ENCODE results near the gene SYNGR4.
A peak's percentile ranks its signal among the peaks of the same experiment; 100 is the strongest.

Gene SYNGR4

GRCh38 chr19:48398375-48399235 lies 34.4 kb downstream of the SYNGR4 start:
- peak; percentile 72 for DNase-seq

DNA sequence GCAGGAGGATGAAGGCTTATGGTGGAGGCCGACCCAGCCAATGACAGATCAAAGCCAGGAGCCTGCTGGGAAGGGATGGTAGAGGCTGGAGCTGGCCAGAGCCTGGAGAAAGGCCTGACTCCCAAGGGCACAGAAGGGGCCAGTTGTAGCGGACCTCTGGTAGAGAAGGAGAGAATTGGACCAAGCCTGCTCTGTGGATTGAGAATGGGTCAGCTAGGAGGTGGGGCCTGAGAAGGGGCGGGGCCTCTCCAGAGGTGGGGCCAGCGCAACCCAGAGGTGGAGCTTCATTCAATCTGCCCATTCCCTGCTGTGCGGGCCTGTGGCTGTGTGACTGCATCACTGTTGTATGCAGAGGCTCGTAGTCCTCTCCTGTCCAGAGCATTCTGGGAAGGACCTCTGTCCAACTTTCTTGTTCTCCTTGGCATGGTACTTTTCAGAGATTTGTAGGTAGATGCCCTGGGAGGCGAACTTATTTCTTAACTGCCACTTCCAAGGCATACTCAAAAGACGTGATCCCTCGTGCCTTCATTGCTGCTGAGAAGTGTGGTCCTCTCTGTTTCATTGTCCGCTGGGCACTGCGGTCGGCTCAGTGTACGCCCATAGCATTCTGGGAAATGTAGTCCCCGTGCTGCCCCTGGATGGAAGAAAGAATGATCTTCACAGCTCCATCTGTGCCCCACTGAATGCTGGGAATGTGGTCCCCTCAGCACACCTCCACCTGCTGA lies 36.0 kb downstream of the SYNGR4 start:
- DNase-seq: no peak

- DNase-seq: no peak
Observed at GRCh38 chr19:48401287-48401686, 37.1 kb downstream of the SYNGR4 start.

DNA sequence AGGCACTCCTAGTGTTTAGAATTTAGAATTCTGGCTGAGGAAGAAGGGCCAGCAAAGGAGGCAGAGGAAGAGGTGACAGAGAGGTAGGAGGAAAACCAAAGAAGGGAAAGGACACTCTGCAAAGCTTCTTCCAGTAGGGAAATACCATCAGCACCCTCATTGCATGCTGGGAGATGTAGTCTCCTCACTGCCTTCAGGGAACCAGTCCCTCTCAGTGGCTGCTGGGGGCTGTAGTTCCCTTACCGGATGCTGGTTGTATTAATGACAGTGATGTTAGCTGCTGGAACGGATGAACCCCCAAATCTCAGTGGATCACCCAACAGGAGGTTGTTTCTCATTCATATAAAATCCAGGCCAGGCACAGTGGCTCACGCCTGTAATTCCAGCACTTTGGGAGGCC lies 39.4 kb downstream of the SYNGR4 start:
- no peak for DNase-seq

DNA sequence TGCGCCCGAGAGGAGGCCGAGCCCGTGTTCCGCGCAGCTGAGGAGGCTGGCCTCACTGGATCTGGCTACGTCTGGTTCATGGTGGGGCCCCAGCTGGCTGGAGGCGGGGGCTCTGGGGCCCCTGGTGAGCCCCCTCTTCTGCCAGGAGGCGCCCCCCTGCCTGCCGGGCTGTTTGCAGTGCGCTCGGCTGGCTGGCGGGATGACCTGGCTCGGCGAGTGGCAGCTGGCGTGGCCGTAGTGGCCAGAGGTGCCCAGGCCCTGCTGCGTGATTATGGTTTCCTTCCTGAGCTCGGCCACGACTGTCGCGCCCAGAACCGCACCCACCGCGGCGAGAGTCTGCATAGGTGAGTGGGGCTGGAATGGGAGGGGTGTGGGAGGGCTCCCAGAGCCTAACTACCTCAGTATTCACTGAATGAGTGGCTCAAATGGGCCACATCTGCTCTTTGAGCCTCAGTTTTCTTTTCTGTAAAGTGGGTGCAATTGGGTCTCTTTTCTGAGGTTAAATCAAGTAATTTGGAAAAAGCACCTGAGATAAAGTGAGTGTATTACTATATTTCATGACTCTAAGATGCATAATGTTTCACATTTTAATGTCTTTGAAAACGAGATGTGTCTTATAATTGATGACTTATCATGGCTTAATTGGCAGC lies 41.0 kb downstream of the SYNGR4 start:
- no peak for DNase-seq

- DNase-seq: no peak
Observed at GRCh38 chr19:48405850-48406249, 41.7 kb downstream of the SYNGR4 start.

- no peak for DNase-seq
Observed at GRCh38 chr19:48413879-48414587, 49.9 kb downstream of the SYNGR4 start.

DNA sequence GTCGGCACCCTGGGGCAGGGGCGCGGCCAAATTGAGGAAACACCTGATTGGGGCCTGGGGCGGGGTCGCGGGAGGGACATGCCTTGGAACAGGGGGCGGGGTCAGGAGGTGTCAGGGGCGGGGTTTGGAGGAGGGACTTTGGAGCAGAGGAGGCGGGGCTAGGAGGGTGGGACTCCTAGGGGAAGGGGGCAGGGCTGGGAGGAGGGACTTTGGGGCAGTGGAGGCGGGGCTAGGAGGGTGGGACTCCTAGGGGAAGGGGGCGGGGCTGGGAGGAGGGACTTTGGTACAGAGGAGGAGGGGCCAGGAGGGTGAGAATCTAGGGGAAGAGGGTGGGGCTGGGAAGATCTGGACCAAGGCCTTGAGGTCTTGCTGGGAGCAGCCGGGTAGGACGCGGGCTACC lies 51.2 kb downstream of the SYNGR4 start:
- peak; percentile 55 for DNase-seq

DNA sequence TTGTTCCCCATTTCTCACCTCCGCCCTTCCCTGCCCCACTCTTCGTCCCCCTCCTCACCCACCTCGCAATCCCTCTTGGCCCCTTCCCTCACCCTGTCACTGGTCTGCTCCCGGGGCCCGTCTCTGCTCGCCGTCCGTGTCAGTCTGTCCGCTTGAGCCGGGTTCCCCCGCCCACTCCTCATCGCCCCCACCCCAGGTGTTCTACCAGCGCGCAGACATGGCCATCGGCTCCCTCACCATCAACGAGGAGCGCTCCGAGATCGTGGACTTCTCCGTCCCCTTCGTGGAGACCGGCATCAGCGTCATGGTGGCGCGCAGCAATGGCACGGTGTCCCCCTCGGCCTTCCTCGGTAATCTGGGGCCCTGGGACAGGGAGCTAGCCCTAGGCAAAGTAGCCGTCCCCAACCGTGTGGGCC lies 51.6 kb downstream of the SYNGR4 start:
- no peak for DNase-seq

GRCh38 chr19:48417421-48417820 lies 53.3 kb downstream of the SYNGR4 start:
- no peak for DNase-seq

- no peak for DNase-seq
Observed at GRCh38 chr19:48418317-48419064, 54.3 kb downstream of the SYNGR4 start.

GRCh38 chr19:48419158-48419920 lies 55.2 kb downstream of the SYNGR4 start:
- peak; percentile 43 for DNase-seq

GRCh38 chr19:48421548-48421947 lies 57.4 kb downstream of the SYNGR4 start:
- DNase-seq: no peak

DNA sequence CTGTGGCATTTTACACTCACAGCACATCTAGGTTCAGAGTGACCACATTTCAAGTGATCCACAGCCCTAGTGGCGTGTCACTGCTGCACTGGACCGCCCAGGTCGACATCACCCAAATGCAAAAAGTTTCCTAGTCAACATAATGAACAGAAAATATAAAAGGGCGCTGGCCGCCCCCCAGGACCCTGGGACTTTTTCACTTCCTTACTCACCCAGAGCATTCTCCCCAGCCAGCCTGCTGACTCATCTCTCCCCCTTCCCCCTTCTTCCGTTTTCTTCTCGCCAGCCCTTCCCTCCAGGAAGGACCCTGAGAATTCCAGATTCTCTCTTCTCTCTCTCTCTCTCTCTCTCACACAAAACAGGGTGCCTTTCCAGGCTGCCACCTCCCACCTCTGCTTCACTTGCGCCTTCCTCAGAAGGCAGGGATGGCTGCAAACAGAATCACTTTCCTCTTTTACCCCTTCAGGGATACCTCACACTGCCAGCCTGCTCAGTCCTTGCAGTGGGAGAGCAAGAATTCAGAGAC lies 60.6 kb downstream of the SYNGR4 start:
- DNase-seq: no peak
